Activated naive CD8-positive, alpha-beta T cell treated with anti-CD3 and anti-CD28 coated beads, Interleukin-2, amount 50 U/mL, for 16 hours (primary cell): ENCODE results near the gene ZGPAT.

Experiments used
- DNase-seq: peaks from one replicate; pipeline ENCODE4 v3.0.0-alpha.2; 2020; ENCODE audit warnings: low read depth, low spot score

The ZGPAT gene

GRCh38 chr20:63744574-63745423 lies 37.0 kb downstream of the ZGPAT start:
- DNase-seq: no peak

- no peak for DNase-seq
Measured at GRCh38 chr20:63745424-63745805, 37.6 kb downstream of the ZGPAT start.

GRCh38 chr20:63745961-63746731 lies 38.3 kb downstream of the ZGPAT start:
- DNase-seq: no peak

GRCh38 chr20:63746751-63747315 lies 39.0 kb downstream of the ZGPAT start:
- DNase-seq: no peak

- DNase-seq: no peak
Measured at GRCh38 chr20:63747622-63748069, 39.8 kb downstream of the ZGPAT start.

- DNase-seq: no peak
Measured at GRCh38 chr20:63748070-63748933, 40.5 kb downstream of the ZGPAT start.

- no peak for DNase-seq
Measured at GRCh38 chr20:63748934-63749270, 41.1 kb downstream of the ZGPAT start.

GRCh38 chr20:63749597-63750508 lies 42.0 kb downstream of the ZGPAT start:
- no peak for DNase-seq

GRCh38 chr20:63750807-63751470 lies 43.1 kb downstream of the ZGPAT start:
- DNase-seq: no peak

GRCh38 chr20:63751471-63752271 lies 43.8 kb downstream of the ZGPAT start:
- no peak for DNase-seq

- DNase-seq: no peak
Measured at GRCh38 chr20:63752411-63753101, 44.7 kb downstream of the ZGPAT start.

GRCh38 chr20:63753381-63753780 lies 45.5 kb downstream of the ZGPAT start:
- no peak for DNase-seq

GRCh38 chr20:63754008-63754407 lies 46.2 kb downstream of the ZGPAT start:
- DNase-seq: no peak

- no peak for DNase-seq
Measured at GRCh38 chr20:63755933-63756647, 48.3 kb downstream of the ZGPAT start.

- DNase-seq: no peak
Measured at GRCh38 chr20:63756648-63756991, 48.8 kb downstream of the ZGPAT start.

- no peak for DNase-seq
Measured at GRCh38 chr20:63758152-63758551, 50.3 kb downstream of the ZGPAT start.

GRCh38 chr20:63759377-63759901 lies 51.6 kb downstream of the ZGPAT start:
- DNase-seq: no peak
